Upper lobe of left lung (tissue), 4 donors: Measurements from ENCODE around the gene RCC1.

Experiments
- CTCF ChIP-seq, 6 experiments: fragments of 450-650 bp in 4 of 6; fragments of 200-600 bp in 2 of 6; sonication (generic) in 2 of 6; IDR thresholded peaks; one replicate each; pipeline ENCODE4 v1.5.1; 2016 to 2019; ENCODE audit warnings: antibody characterized with exemption in 6 of 6
- POLR2A ChIP-seq, 4 donors: fragments of 450-650 bp; IDR thresholded peaks; one replicate each; pipeline ENCODE4 v1.5.1; 2016 to 2017; ENCODE audit warnings: antibody characterized with exemption in 4 of 4, mild to moderate bottlenecking in 2 of 4

DNA sequence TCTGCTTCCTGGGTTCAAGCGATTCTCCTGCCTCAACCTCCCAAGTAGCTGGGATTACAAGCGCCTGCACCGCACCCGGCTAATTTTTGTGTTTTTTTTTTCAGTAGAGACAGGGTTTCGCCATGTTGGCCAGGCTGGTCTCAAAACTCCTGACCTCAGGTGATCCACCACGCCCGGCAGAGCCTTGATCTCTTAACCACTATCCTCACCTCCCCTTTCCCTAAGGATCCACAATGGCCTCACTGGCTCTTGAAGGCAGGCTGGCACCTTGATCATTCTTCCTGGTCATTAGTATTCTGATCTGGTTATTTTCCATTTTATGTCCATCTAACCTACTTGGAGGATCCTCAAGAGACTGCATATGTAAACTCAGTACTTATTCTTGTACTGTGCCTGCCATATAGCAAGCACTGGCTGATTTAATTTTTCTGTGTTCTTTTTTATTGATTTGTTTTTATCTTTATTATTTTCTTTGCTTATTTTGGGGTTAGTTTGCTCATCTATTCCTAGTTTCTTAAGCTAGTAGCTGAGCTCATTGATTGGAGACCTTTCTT is 6.3 kb downstream of the RCC1 start:
- no peak for TF ChIP-seq POLR2A (IDR thresholded peaks at IDR 0.05)
- no peak for TF ChIP-seq CTCF (IDR thresholded peaks at IDR 0.05)
